Natural killer cell (primary cell): ENCODE results near the gene SECISBP2. TPM values are rescaled to one million over a fixed set of nuclear protein-coding genes. Genes with fewer than 3 reads are reported as not detected.

Source experiments
- ATAC-seq, 3 donors: fragments of 150-1000 bp in 2 of 3; fragments of 200-7000 bp in 1 of 3; cut with Tn5 transposase; 1 replicate in 1 of 3; 2 replicates in 2 of 3; pipeline ENCODE4 v1.10.0; 2021; ENCODE audit warnings: mild to moderate bottlenecking in 2 of 3, moderate library complexity in 2 of 3
- DNase-seq, 2 donors: peaks; one replicate each; pipeline versions ENCODE4 v3.0.0 to v3.0.0-alpha.2; 2013 to 2021; ENCODE audit warnings: mixed read lengths in 1 of 2
- H3K27ac ChIP-seq: one replicate; pipeline ENCODE4 v1.5.1; 2013; ENCODE audit warnings: mild to moderate bottlenecking, low read length
- H3K27me3 ChIP-seq: one replicate; pipeline ENCODE4 v1.6.1; 2013; ENCODE audit warnings: low read length; ENCODE audit not compliant: control insufficient read depth, insufficient read depth
- H3K36me3 ChIP-seq: one replicate; pipeline ENCODE4 v1.6.1; 2013; ENCODE audit warnings: low read length; ENCODE audit not compliant: control insufficient read depth, insufficient read depth
- H3K4me1 ChIP-seq: one replicate; pipeline ENCODE4 v1.6.1; 2013; ENCODE audit warnings: low read length; ENCODE audit not compliant: control insufficient read depth, insufficient read depth
- H3K4me3 ChIP-seq: one replicate; pipeline ENCODE4 v1.5.1; 2013; ENCODE audit warnings: low read length
- H3K9me3 ChIP-seq: one replicate; pipeline ENCODE4 v1.6.1; 2013; ENCODE audit warnings: low read length; ENCODE audit not compliant: control insufficient read depth, insufficient read depth
- H3K27ac Mint-ChIP-seq, 2 donors: one replicate each; pipeline ENCODE4 v1.8.0; 2022; ENCODE audit warnings: mild to moderate bottlenecking in 2 of 2, mixed read lengths in 2 of 2, moderate library complexity in 1 of 2
- H3K27me3 Mint-ChIP-seq, 2 donors: one replicate each; pipeline ENCODE4 v1.8.0; 2022; ENCODE audit warnings: low read depth in 2 of 2, mixed read lengths in 2 of 2
- H3K36me3 Mint-ChIP-seq: one replicate; pipeline ENCODE4 v1.8.0; 2022; ENCODE audit warnings: mixed read lengths
- H3K4me1 Mint-ChIP-seq, 2 donors: one replicate each; pipeline ENCODE4 v1.8.0; 2022; ENCODE audit warnings: mixed read lengths in 2 of 2
- H3K4me3 Mint-ChIP-seq: one replicate; pipeline ENCODE4 v1.8.0; 2022; ENCODE audit warnings: mild to moderate bottlenecking, moderate library complexity, mixed read lengths
- H3K9me3 Mint-ChIP-seq, 2 donors: one replicate each; pipeline ENCODE4 v1.8.0; 2022; ENCODE audit warnings: mixed read lengths in 2 of 2
- WGBS: methylation state at CpG from one replicate; pipeline ENCODE4 v1.1.7; 2013; ENCODE audit warnings: missing lambda C conversion rate; ENCODE audit not compliant: insufficient coverage; 5-methylcytosine and 5-hydroxymethylcytosine counted together
- intact Hi-C: fragments of 100-400 bp; cut with micrococcal nuclease; formaldehyde crosslinking; loops from one replicate; pipeline ENCODE4 v1.14.2; 2022
- total RNA-seq, 4 donors: library from RNA; stranded (reverse); fragments of 120-200 nt in 1 of 4; gene quantifications; one replicate each; pipeline versions ENCODE4 v1.2.3 to v1.2.4, GENCODE V29; 2013 to 2022
- TF ChIP-seq, protein P1 (sequence below): fragments of 200-600 bp; IDR thresholded peaks from one replicate; pipeline ENCODE4 v1.8.0; 2022; ENCODE audit warnings: antibody characterized with exemption

The SECISBP2 gene
- total RNA-seq, 3 donors from 2014 or later (not counting 1 experiment from before 2014, with no cell fraction given): 79.5 to 95.8 (median 88.7) TPM

DNA sequence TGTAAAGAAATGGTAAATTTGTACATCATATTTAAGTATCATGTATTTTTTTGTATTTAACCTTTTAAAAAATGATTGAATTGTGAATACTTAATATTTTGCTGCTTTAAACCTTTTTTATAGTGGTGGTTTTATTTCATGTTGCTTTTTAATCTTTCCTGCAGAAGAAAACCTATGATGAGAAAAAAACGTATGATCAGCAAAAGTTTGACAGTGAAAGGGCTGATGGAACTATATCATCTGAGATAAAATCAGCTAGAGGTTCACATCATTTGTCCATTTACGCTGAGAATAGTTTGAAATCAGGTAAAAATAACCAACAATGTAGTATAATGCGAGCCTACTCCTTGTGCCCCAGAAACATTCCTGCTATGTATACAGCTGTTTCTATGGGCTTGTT, 7.4 kb downstream of the SECISBP2 start:
- ATAC-seq (no peak), DNase-seq (no peak)
- H3K27me3 ChIP-seq: no peaks in the 10 kb centered on the region
- H3K4me3 Mint-ChIP-seq: no peak overlapping the region
- no peak overlapping the region for H3K4me3 ChIP-seq
- H3K36me3 Mint-ChIP-seq: peaks cover 9% of the 10 kb centered on the region
- H3K27ac ChIP-seq: no peak overlapping the region
- TF ChIP-seq, protein P1, sequence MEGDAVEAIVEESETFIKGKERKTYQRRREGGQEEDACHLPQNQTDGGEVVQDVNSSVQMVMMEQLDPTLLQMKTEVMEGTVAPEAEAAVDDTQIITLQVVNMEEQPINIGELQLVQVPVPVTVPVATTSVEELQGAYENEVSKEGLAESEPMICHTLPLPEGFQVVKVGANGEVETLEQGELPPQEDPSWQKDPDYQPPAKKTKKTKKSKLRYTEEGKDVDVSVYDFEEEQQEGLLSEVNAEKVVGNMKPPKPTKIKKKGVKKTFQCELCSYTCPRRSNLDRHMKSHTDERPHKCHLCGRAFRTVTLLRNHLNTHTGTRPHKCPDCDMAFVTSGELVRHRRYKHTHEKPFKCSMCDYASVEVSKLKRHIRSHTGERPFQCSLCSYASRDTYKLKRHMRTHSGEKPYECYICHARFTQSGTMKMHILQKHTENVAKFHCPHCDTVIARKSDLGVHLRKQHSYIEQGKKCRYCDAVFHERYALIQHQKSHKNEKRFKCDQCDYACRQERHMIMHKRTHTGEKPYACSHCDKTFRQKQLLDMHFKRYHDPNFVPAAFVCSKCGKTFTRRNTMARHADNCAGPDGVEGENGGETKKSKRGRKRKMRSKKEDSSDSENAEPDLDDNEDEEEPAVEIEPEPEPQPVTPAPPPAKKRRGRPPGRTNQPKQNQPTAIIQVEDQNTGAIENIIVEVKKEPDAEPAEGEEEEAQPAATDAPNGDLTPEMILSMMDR: no peak
- intact Hi-C loops: no loop called here
- 88% methylated on average over 3 of the region's 3 CpGs for WGBS
- no peaks in the 10 kb centered on the region for H3K4me1 ChIP-seq
- H3K9me3 Mint-ChIP-seq: no peaks in the 10 kb centered on the region
- peaks cover 47% of the 10 kb centered on the region for H3K36me3 ChIP-seq
- no peaks in the 10 kb centered on the region for H3K9me3 ChIP-seq
- no peaks in the 10 kb centered on the region for H3K27me3 Mint-ChIP-seq
- H3K27ac Mint-ChIP-seq: no peak overlapping the region
- peaks cover 13 to 27% of the 10 kb centered on the region in 2 donors for H3K4me1 Mint-ChIP-seq

DNA sequence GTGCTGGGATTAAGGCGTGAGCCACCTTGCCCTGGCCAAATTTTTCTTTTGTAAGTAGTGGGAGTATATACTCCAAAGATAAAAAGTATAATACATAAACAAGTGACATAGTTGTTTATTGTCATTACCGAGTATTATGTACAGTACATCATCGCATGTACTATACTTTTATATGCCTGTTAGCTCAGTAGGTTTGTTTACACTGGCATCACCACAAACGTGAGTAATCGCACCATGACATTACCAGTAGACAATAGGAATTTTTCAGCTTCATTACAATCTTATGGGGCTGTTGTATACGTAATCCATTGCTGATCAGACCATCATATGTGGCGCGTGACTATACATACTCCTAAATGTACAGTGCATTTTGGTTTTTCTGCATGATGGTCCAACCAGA, 9.8 kb downstream of the SECISBP2 start:
- Mint-ChIP-seq H3K4me3 (no peak overlapping the region), H3K27me3 (no peaks in the 10 kb centered on the region), H3K4me1 (peaks cover 6 to 16% of the 10 kb centered on the region in 2 donors), H3K9me3 (no peaks in the 10 kb centered on the region), H3K36me3 (peaks cover 9% of the 10 kb centered on the region), H3K27ac (no peak overlapping the region)
- DNase-seq (no peak), ATAC-seq (no peak)
- Histone ChIP-seq H3K9me3 (no peaks in the 10 kb centered on the region), H3K27ac (no peak overlapping the region), H3K4me1 (no peaks in the 10 kb centered on the region), H3K27me3 (no peaks in the 10 kb centered on the region), H3K36me3 (peaks cover 60% of the 10 kb centered on the region), H3K4me3 (no peak overlapping the region)
- intact Hi-C loops: no loop called here
- TF ChIP-seq, protein P1: no peak
- WGBS: 98% methylated on average over 8 of the region's 8 CpGs

DNA sequence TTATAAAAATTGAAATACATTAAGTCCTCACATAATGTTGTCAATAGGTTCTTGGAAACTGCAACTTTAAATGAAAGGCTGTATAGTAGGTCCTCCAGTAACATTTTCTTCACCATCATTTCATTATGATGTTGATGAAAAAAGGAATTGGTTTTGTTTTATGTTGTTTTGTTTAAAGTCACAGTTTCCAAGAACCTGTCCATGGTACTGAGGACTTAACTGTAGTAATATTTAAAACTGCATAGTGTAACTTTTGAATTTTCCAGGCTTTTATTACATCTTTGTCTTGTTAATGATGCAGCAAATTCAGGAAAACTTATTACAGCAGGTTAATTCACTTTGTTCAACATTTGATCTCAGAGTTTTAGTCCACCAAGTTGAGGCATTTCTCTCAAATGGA, 11.6 kb downstream of the SECISBP2 start:
- ATAC-seq (no peak), DNase-seq (no peak)
- Histone ChIP-seq H3K9me3 (no peaks in the 10 kb centered on the region), H3K27me3 (no peaks in the 10 kb centered on the region), H3K4me1 (no peaks in the 10 kb centered on the region), H3K36me3 (peaks cover 76% of the 10 kb centered on the region), H3K27ac (no peak overlapping the region), H3K4me3 (no peak overlapping the region)
- intact Hi-C loops: no loop called here
- Mint-ChIP-seq H3K27me3 (no peaks in the 10 kb centered on the region), H3K36me3 (peaks cover 19% of the 10 kb centered on the region), H3K4me1 (no peaks in the 10 kb centered on the region), H3K4me3 (no peak overlapping the region), H3K9me3 (no peaks in the 10 kb centered on the region), H3K27ac (no peak overlapping the region)
- TF ChIP-seq, protein P1: no peak

DNA sequence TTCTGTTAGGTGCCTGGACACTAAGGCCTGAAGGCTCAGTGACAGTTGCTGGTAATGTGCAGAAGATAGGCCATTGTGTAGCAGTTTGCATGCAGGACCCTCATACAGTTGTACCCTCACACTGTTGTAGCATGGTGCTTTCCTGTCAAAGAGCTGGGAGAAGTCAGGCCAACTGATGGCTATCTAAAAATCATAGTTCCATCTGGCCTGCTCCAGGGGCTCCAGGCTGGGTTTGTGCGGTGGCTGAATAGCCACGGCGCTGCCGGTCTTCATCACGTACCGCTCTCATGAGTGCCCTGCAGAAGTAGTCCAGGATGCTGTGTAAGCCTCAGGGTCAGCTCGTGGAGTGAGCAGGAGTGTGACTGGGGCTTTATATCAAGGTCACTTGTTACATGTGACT, 12.2 kb downstream of the SECISBP2 start:
- DNase-seq (no peak), ATAC-seq (no peak)
- WGBS: 97% methylated on average over 7 of the region's 7 CpGs
- Mint-ChIP-seq H3K4me1 (no peaks in the 10 kb centered on the region), H3K27me3 (no peaks in the 10 kb centered on the region), H3K9me3 (no peaks in the 10 kb centered on the region), H3K36me3 (peaks cover 19% of the 10 kb centered on the region), H3K4me3 (no peak overlapping the region), H3K27ac (no peak overlapping the region)
- Histone ChIP-seq H3K9me3 (no peaks in the 10 kb centered on the region), H3K4me3 (no peak overlapping the region), H3K36me3 (peaks cover 79% of the 10 kb centered on the region), H3K27ac (no peak overlapping the region), H3K27me3 (no peaks in the 10 kb centered on the region), H3K4me1 (no peaks in the 10 kb centered on the region)
- TF ChIP-seq, protein P1: no peak
- intact Hi-C loops: no loop called here
